ENCODE results near the gene MMAA. TPM values are rescaled to one million over a fixed set of nuclear protein-coding genes. Genes with fewer than 3 reads are reported as not detected.
"Not testable (repeated sequence)": the region's sequence is repeated elsewhere in the genome, so short reads cannot be mapped to it uniquely, and the experiment has no call there.

The MMAA gene
- total RNA-seq, 1 donor from 2014 or later = 2.3 TPM

DNA sequence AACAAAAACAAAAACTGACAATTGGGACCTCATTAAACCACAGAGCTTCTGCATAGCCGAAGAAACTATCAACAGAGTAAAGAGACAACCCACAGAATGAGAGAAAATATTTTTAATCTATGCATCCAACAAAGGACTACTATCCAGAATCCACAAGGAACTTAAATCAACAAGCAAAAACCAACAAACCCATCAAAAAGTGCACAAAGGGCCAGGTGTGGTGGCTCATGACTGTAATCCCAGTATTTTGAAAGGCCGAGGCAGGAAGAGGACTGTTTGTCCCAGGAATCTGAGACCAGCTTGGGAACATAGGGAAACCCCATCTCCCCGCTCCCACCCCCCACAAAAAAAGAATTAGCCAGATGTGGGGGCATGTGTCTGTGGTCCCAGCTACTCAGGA, 71.4 kb downstream of the MMAA start:
- Histone ChIP-seq H3K4me2 (no peak overlapping the region), H4K20me1 (ENCODE audit: low read depth) (no peaks in the 10 kb centered on the region), H3K36me3 (no peaks in the 10 kb centered on the region), H3K9me3 (ENCODE audit: low read depth) (no peaks in the 10 kb centered on the region), H2AFZ (replicated peaks) (no peak overlapping the region), H3F3A (ENCODE audit: low read depth) (peaks cover 3% of the 10 kb centered on the region), H3K4me3 (no peak overlapping the region), H3K4me1 (no peaks in the 10 kb centered on the region), H3K9ac (no peak overlapping the region), H3K27me3 (no peaks in the 10 kb centered on the region), H3K79me2 (ENCODE audit: low read depth) (no peaks in the 10 kb centered on the region), H3K27ac (no peak overlapping the region)
- no peak overlapping the region for H3K4me3 Mint-ChIP-seq
- H3K36me3 Mint-ChIP-seq = no peaks in the 10 kb centered on the region
- no peaks in the 10 kb centered on the region for H3K4me1 Mint-ChIP-seq
- peaks cover 23% of the 10 kb centered on the region for H3K9me3 Mint-ChIP-seq
- DNase-seq (ENCODE audit: low spot score) = no peak
- H3K27ac Mint-ChIP-seq = no peak overlapping the region
- TF ChIP-seq EZH2phosphoT487 (IDR thresholded peaks at IDR 0.05) (no peak), EZH2 (IDR thresholded peaks at IDR 0.05) (no peak)
- TF ChIP-seq, protein P1, sequence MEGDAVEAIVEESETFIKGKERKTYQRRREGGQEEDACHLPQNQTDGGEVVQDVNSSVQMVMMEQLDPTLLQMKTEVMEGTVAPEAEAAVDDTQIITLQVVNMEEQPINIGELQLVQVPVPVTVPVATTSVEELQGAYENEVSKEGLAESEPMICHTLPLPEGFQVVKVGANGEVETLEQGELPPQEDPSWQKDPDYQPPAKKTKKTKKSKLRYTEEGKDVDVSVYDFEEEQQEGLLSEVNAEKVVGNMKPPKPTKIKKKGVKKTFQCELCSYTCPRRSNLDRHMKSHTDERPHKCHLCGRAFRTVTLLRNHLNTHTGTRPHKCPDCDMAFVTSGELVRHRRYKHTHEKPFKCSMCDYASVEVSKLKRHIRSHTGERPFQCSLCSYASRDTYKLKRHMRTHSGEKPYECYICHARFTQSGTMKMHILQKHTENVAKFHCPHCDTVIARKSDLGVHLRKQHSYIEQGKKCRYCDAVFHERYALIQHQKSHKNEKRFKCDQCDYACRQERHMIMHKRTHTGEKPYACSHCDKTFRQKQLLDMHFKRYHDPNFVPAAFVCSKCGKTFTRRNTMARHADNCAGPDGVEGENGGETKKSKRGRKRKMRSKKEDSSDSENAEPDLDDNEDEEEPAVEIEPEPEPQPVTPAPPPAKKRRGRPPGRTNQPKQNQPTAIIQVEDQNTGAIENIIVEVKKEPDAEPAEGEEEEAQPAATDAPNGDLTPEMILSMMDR (IDR thresholded peaks at IDR 0.05) = no peak
- H3K27me3 Mint-ChIP-seq (ENCODE audit: insufficient read depth, low read depth) = peaks cover 9% of the 10 kb centered on the region

DNA sequence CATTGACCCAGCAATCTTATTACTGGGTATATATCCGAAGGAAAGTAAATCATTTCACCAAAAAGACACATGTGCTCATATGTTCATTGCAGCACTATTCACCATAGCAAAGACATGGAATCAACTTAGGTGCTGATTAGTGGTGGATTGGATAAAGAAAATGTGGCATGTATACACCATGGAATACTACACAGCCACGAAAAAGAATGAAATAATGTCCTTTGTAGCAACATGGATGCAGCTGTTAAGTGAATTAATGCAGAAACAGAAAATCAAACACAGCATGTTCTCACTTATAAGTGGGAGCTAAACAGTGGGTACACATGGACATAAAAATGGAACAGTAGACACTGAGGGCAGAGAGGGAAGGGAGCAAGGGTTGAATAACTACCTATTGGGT, 72.2 kb downstream of the MMAA start:
- not testable (repeated sequence) for H3K4me1 Mint-ChIP-seq; H3K27ac Mint-ChIP-seq; H3K9ac ChIP-seq; H3K27me3 ChIP-seq; H3K79me2 ChIP-seq (ENCODE audit: low read depth); H3F3A ChIP-seq (ENCODE audit: low read depth); H3K4me2 ChIP-seq; H3K27ac ChIP-seq; H3K36me3 Mint-ChIP-seq; H3K4me3 ChIP-seq; H4K20me1 ChIP-seq (ENCODE audit: low read depth); H3K9me3 ChIP-seq (ENCODE audit: low read depth); DNase-seq (ENCODE audit: low spot score); H3K4me1 ChIP-seq; H2AFZ ChIP-seq (replicated peaks); H3K36me3 ChIP-seq; H3K4me3 Mint-ChIP-seq
- Mint-ChIP-seq H3K27me3 (ENCODE audit: insufficient read depth, low read depth) (peaks cover 12% of the 10 kb centered on the region), H3K9me3 (peaks cover 24% of the 10 kb centered on the region)

DNA sequence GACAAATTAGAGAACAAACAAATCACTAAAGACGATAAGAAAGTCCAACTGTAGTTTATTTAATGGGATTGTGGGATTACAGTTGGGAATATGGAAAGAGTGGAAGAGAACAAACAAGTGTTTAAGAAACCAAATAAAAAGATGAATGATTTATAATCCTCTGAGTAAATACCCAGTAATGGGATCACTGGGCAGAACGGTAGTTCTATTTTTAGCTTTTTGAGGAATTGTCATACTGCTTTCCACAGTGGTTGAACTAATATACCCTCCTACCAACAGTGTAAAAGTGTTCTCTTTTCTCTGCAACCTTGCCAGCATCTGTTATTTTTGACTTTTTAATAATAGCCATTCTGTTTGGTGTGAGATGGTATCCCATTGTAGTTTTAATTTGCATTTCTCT, 75.7 kb downstream of the MMAA start:
- Histone ChIP-seq H4K20me1 (ENCODE audit: low read depth) (no peaks in the 10 kb centered on the region), H3K27ac (no peak overlapping the region), H2AFZ (replicated peaks) (no peak overlapping the region), H3K36me3 (no peaks in the 10 kb centered on the region), H3K4me3 (no peak overlapping the region), H3K27me3 (no peaks in the 10 kb centered on the region), H3K9me3 (ENCODE audit: low read depth) (no peaks in the 10 kb centered on the region), H3K9ac (no peak overlapping the region), H3F3A (ENCODE audit: low read depth) (peaks cover 3% of the 10 kb centered on the region), H3K4me2 (no peak overlapping the region), H3K4me1 (no peaks in the 10 kb centered on the region), H3K79me2 (ENCODE audit: low read depth) (no peaks in the 10 kb centered on the region)
- no peaks in the 10 kb centered on the region for H3K36me3 Mint-ChIP-seq
- H3K27ac Mint-ChIP-seq = no peak overlapping the region
- H3K27me3 Mint-ChIP-seq (ENCODE audit: insufficient read depth, low read depth) = peaks cover 10% of the 10 kb centered on the region
- no peak for DNase-seq (ENCODE audit: low spot score)
- TF ChIP-seq, protein P1 (IDR thresholded peaks at IDR 0.05) = no peak
- TF ChIP-seq EZH2 (IDR thresholded peaks at IDR 0.05) = no peak
- no peak for TF ChIP-seq EZH2phosphoT487 (IDR thresholded peaks at IDR 0.05)
- no peaks in the 10 kb centered on the region for H3K4me1 Mint-ChIP-seq
- H3K9me3 Mint-ChIP-seq = peaks cover 26% of the 10 kb centered on the region
- H3K4me3 Mint-ChIP-seq = no peak overlapping the region

DNA sequence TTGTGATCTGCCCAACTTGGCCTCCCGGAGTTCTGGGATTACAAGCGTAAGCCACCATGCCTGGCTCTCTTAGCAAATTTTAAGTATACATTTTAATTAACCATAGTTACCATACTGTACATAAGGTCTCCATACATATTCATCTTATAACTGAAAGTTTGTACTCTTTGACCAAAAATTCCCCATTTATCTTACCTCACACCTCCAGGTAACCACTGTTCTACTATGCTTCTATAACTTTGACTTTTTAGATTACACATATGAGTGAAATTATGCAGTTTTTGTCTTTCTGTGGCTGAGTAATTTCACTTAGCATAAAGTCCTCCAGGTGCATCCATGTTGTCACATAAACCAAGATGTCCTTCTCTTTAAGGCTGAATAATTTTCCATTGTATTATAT, 78.1 kb downstream of the MMAA start:
- Histone ChIP-seq H3K36me3 (no peaks in the 10 kb centered on the region), H3K27me3 (no peaks in the 10 kb centered on the region), H3K4me1 (no peaks in the 10 kb centered on the region), H4K20me1 (ENCODE audit: low read depth) (no peaks in the 10 kb centered on the region), H3K9me3 (ENCODE audit: low read depth) (no peaks in the 10 kb centered on the region), H3K79me2 (ENCODE audit: low read depth) (no peaks in the 10 kb centered on the region), H3K9ac (no peak overlapping the region), H3K4me2 (no peak overlapping the region), H3K27ac (no peak overlapping the region), H3K4me3 (no peak overlapping the region), H3F3A (ENCODE audit: low read depth) (peaks cover 3% of the 10 kb centered on the region), H2AFZ (replicated peaks) (no peak overlapping the region)
- Mint-ChIP-seq H3K27ac (no peak overlapping the region), H3K27me3 (ENCODE audit: insufficient read depth, low read depth) (peaks cover 5% of the 10 kb centered on the region), H3K4me3 (no peak overlapping the region), H3K9me3 (peaks cover 16% of the 10 kb centered on the region), H3K36me3 (no peaks in the 10 kb centered on the region), H3K4me1 (no peaks in the 10 kb centered on the region)
- no peak for TF ChIP-seq EZH2 (IDR thresholded peaks at IDR 0.05)
- TF ChIP-seq EZH2phosphoT487 (IDR thresholded peaks at IDR 0.05) = no peak
- TF ChIP-seq, protein P1 (IDR thresholded peaks at IDR 0.05) = no peak
- no peak for DNase-seq (ENCODE audit: low spot score)
